WERI-Rb-1 (cell line): Measurements from ENCODE around the gene HEATR5A.

Source experiments
- DNase-seq: peaks from one replicate; pipeline ENCODE4 v3.0.0-alpha.2; 2020
- H3K27ac ChIP-seq: fragments of 250-450 bp; sonication (Bioruptor Pico); 2 replicates; pipeline ENCODE4 v1.5.1; 2020; ENCODE audit warnings: mild to moderate bottlenecking, moderate library complexity
- H3K27me3 ChIP-seq: fragments of 250-450 bp; sonication (Bioruptor Pico); 2 replicates; pipeline ENCODE4 v1.5.1; 2021; ENCODE audit warnings: mild to moderate bottlenecking, low read depth, moderate library complexity; ENCODE audit not compliant: insufficient read depth, severe bottlenecking
- H3K36me3 ChIP-seq: fragments of 250-450 bp; sonication (Bioruptor Pico); 2 replicates; pipeline ENCODE4 v1.5.1; 2020; ENCODE audit warnings: mild to moderate bottlenecking, moderate library complexity
- H3K4me3 ChIP-seq: 2 replicates; pipeline ENCODE4 v1.5.1; 2011; ENCODE audit warnings: low read depth, mild to moderate bottlenecking, control low read depth, low read length
- H3K9me3 ChIP-seq: fragments of 250-450 bp; sonication (Bioruptor Pico); 2 replicates; pipeline ENCODE4 v1.5.1; 2021; ENCODE audit warnings: mild to moderate bottlenecking, moderate library complexity; ENCODE audit not compliant: severe bottlenecking
- TF ChIP-seq, protein P1 (sequence below): IDR thresholded peaks from 2 replicates; pipeline ENCODE4 v1.5.1; 2011; ENCODE audit warnings: low read depth, mild to moderate bottlenecking, control low read depth, inconsistent platforms, low read length

HEATR5A gene

DNA sequence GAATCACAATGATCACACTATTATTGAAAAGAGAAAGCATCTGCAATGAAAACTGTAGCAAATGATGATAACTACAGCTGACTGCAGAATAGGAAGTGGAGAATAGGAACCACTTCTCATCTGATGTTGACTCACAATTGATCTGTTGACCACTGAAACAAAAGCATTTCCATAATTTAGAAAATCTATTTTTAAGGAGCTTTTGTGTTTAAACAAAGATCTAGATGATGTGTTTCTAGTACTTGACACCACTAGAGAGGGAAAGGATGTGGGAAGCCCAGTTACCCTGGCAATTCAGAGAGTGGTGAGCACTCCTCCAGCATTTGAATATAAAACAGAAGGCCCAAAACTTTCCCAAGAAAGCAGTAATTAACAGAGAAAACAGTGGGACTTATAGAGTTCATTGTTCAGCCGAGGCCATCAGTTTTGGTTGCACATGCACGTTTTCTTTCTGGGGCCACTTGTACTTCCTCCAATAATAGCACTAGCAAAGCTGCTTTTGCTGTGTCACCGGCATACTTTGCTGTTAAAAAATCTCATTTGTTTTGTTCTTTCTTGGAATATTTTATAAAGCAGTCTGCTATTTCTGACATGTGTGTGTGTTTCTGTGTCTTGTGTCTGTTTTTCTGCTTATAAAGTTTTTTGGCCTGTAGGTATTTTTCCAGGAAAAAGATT, 136.6 kb downstream of the HEATR5A start:
- no peak for DNase-seq
- Histone ChIP-seq H3K36me3 (no peaks in the 10 kb centered on the region), H3K4me3 (no peak overlapping the region), H3K27ac (no peak overlapping the region), H3K27me3 (no peaks in the 10 kb centered on the region), H3K9me3 (peaks cover 6% of the 10 kb centered on the region)
- TF ChIP-seq, protein P1, sequence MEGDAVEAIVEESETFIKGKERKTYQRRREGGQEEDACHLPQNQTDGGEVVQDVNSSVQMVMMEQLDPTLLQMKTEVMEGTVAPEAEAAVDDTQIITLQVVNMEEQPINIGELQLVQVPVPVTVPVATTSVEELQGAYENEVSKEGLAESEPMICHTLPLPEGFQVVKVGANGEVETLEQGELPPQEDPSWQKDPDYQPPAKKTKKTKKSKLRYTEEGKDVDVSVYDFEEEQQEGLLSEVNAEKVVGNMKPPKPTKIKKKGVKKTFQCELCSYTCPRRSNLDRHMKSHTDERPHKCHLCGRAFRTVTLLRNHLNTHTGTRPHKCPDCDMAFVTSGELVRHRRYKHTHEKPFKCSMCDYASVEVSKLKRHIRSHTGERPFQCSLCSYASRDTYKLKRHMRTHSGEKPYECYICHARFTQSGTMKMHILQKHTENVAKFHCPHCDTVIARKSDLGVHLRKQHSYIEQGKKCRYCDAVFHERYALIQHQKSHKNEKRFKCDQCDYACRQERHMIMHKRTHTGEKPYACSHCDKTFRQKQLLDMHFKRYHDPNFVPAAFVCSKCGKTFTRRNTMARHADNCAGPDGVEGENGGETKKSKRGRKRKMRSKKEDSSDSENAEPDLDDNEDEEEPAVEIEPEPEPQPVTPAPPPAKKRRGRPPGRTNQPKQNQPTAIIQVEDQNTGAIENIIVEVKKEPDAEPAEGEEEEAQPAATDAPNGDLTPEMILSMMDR, result no peak

DNA sequence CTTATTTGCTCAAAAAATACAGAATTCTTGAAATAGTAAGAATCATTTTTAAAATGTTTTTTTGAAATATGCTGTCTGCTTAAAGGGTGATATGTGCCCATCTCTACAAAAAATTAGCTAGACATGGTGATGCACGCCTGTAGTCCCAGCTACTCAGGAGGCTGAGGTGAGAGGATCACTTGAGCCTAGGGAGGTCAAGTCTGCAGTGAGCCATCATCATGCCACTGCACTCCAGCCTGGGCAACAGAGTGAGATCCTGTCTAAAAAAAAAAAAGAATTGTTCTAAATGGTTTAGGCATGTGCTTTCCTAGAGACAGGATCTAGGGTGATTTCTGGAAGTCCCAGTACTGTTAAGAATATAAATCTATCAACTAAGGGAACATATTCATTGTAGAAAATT, 137.2 kb downstream of the HEATR5A start:
- TF ChIP-seq, protein P1, result no peak
- Histone ChIP-seq H3K36me3 (no peaks in the 10 kb centered on the region), H3K4me3 (no peak overlapping the region), H3K27ac (no peak overlapping the region), H3K27me3 (no peaks in the 10 kb centered on the region), H3K9me3 (peaks cover 8% of the 10 kb centered on the region)
- no peak for DNase-seq

DNA sequence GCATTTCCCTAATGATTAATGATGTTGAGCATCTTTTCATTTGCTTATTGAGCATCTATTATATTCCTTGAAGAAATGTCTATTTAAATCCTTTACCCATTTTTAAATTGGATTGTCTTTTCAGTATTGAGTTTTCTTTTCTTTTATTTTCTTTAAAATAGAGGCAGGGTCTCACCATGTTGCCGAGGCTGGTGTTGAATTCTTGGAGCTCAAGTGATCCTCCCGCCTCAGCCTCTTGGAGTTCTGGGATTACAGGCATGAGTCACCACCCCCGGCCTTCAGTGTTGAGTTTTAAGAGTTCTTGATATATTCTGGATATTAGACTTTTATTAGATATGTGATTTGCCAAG, 139.5 kb downstream of the HEATR5A start:
- no peak overlapping the region for H3K27ac ChIP-seq
- H3K27me3 ChIP-seq, result no peaks in the 10 kb centered on the region
- H3K36me3 ChIP-seq, result no peaks in the 10 kb centered on the region
- peaks cover 7% of the 10 kb centered on the region for H3K9me3 ChIP-seq
- DNase-seq, result no peak
- H3K4me3 ChIP-seq, result no peak overlapping the region
- TF ChIP-seq, protein P1, result no peak

DNA sequence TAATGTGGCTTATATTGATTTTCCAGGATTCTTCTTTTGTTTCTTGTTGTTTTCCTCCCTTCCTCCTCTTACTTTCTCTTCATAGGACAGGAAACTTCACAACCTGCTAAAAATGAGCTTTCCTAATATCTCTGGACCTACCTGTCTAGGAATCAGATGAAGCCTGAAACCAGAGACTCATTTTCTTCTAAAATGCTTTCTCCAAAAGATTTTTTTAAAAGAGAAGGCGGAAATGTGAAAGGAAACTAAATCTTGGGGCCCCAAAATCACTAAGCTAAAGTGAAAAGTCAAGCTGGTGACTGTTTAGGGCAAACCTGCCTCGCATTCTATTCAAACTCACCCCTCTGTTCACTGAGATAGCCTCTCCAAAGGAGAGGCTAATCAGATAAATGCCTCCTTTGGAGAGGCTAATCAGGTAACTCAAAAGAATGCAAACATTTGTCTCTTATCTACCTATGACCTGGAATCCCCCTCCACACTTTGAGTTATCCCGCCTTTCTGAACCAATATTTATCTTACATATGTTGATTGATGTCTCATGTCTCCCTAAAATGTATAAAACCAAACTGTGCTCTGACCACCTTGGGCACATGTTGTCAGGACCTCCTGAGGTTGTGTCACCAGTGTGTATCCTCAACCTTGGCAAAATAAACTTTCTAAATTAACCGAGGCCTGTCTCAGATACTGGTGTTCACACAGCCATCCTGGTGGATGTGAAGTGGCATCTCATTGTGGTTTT, 140.0 kb downstream of the HEATR5A start:
- TF ChIP-seq, protein P1, result no peak
- Histone ChIP-seq H3K4me3 (no peak overlapping the region), H3K27ac (no peak overlapping the region), H3K27me3 (no peaks in the 10 kb centered on the region), H3K9me3 (peaks cover 11% of the 10 kb centered on the region), H3K36me3 (no peaks in the 10 kb centered on the region)
- DNase-seq, result no peak

DNA sequence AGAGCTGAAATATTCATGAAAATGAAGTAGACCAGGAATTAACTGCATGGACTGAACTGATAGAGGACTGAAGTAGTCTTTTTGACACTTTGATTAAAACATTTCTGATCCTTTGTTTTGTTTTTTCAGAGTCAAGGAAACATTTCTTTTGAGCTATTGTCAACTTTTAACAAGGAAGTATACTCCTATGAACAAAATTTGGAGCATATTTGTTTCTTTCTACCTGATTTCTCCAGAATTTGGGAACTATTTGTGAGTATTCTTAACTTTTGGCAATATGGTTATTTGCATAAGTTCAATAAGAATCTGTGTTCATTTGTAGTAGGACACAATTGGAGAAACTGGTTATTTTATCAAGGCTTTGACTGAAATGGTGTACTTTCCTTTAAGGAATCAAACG, 141.5 kb downstream of the HEATR5A start:
- no peak overlapping the region for H3K4me3 ChIP-seq
- H3K27ac ChIP-seq, result no peak overlapping the region
- DNase-seq, result no peak
- TF ChIP-seq, protein P1, result no peak
- H3K9me3 ChIP-seq, result peaks cover 17% of the 10 kb centered on the region
- no peaks in the 10 kb centered on the region for H3K27me3 ChIP-seq
- H3K36me3 ChIP-seq, result no peaks in the 10 kb centered on the region
